Cardiac fibroblast (primary cell): ENCODE measurements around the gene CCDC152.

Experiments
- DNase-seq, 2 donors: peaks; one replicate each; pipeline versions ENCODE4 v3.0.0 to v3.0.0-alpha.2; 2010; ENCODE audit warnings: low read depth in 2 of 2
- H3K4me3 ChIP-seq, 2 donors: replicated peaks in 1 of 2; 1 replicate in 1 of 2; 2 replicates in 1 of 2; pipeline ENCODE4 v1.5.1; 2011; ENCODE audit warnings: low read depth in 2 of 2, low read length in 2 of 2, mild to moderate bottlenecking in 2 of 2, moderate library complexity in 1 of 2
- TF ChIP-seq, protein P1 (sequence below): IDR thresholded peaks from one replicate; pipeline ENCODE4 v1.5.1; 2011; ENCODE audit warnings: low read depth, mild to moderate bottlenecking, low read length, inconsistent platforms

The CCDC152 gene

DNA sequence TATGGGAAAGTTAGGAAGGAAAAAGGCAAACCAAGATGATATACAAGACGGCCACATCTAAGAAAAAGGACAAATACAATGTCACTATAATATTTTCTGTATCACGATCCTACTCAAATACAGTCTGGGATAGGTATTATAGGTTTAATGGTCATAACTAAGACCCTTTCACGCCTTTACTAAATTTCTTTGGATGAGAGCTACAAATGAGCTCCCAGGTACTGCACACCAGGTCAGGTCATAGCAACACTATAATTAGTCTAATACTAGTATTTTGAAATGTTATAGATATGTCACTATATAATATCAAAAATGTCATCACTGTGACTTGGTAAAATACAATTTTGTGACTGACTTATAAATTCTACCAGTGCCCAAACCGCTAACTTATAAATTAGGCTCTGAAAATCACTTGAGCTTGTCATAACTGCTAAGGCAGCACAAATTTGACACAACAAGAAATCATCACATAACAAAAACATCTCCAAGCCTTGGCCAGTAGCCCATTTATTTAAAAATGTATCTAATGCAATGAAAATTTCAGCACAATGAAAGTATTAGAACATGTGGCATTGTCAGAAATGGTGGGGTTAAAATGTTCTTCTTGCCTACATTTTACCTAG, 48.2 kb downstream of the CCDC152 start:
- TF ChIP-seq, protein P1, sequence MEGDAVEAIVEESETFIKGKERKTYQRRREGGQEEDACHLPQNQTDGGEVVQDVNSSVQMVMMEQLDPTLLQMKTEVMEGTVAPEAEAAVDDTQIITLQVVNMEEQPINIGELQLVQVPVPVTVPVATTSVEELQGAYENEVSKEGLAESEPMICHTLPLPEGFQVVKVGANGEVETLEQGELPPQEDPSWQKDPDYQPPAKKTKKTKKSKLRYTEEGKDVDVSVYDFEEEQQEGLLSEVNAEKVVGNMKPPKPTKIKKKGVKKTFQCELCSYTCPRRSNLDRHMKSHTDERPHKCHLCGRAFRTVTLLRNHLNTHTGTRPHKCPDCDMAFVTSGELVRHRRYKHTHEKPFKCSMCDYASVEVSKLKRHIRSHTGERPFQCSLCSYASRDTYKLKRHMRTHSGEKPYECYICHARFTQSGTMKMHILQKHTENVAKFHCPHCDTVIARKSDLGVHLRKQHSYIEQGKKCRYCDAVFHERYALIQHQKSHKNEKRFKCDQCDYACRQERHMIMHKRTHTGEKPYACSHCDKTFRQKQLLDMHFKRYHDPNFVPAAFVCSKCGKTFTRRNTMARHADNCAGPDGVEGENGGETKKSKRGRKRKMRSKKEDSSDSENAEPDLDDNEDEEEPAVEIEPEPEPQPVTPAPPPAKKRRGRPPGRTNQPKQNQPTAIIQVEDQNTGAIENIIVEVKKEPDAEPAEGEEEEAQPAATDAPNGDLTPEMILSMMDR = no peak
- DNase-seq = no peak
- H3K4me3 ChIP-seq = no peak overlapping the region

DNA sequence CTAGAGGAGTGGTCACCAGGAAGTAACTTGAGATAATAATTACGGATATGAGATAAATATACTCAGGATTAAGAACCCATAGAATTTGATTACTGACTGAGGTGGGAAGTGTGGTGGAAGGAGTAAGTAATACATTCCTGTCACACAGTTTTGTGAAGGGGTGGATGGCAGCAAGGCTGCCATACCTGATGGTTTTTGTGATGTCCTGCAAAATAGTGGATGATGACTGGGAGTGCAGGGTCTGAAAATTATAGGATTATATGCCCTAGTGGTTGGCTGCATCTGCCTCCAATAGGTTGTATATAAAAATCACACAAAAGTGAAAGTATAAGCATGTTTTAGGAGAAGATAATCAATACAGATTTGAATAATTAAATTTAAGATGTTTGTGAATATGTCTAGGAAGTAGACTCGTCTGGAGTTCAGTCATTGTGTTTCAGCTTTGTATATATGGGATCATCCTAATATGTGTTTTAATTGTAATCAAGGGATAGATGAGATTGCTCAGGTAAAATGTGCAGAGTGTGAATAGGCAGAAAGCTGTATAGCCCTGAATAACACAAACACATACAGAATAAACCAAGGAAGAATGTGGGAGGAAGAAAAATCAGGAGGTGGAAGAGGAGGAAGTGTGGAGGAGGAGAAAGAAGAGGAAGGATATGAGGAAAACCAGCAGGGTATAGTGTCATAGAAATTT, 49.5 kb downstream of the CCDC152 start:
- TF ChIP-seq, protein P1 = no peak
- DNase-seq = no peak
- H3K4me3 ChIP-seq = no peak overlapping the region

DNA sequence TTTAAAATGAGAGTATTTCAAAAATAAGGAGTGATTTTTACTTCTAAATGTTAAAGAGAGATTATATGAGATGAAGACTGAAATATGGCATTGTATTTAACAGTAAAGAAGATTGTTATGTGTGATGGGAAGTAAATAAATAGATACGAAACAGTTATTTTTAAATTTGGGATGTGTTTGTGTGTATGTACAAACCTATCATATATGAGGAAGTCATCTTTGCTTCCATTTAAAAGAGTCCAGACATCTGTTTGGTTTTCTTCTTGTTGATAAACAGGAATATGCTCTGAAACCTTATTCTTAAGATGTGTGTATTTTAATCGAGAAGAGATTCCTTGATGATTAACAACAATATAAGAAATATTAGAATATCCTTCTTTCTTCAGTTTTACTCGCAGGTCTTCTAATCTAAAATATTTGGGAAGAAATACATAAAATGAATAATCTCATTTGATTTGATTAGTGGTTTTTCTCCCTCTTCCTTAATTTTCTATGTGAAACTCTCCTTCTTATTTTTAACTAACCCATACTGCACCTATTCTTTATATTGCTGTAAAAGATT, 50.2 kb downstream of the CCDC152 start:
- H3K4me3 ChIP-seq = no peak overlapping the region
- TF ChIP-seq, protein P1 = no peak

DNA sequence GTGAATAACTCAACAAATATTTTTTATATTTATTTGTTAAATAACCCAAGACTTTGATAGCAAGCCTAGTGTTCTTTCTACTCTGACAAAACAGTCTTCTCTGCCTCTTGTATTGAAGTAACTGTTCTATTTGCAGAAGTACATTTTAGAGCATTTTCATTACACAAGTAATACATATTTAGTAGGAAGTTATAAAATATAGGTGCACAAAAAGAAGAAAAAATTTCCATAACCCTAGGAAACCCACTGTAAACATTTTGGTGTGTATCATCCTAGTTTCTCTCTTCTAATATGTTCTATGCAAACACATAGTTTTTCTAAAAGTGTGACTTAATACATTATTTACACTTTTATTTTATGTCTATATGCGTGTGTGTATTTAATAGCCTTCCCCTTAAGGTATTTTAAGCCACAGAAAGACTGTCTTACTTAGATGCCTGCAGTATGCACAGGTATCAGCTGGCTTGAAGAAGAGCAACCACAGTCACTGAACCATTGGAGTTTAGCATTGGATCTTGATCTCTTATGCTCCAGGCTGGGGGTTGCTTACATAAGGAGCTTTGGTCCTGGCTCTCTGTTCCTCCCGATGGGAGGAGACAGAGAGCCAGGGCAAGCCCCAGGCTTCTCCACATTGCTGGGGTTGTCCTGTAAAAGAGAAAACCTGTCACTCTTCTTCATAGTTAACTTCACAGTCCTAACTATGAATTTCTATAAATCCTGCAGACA, 51.3 kb downstream of the CCDC152 start:
- no peak overlapping the region for H3K4me3 ChIP-seq
- no peak for DNase-seq
- TF ChIP-seq, protein P1 = no peak

More for the DNA sequence above, 50.2 kb downstream of the CCDC152 start:
- no peak for DNase-seq

DNA sequence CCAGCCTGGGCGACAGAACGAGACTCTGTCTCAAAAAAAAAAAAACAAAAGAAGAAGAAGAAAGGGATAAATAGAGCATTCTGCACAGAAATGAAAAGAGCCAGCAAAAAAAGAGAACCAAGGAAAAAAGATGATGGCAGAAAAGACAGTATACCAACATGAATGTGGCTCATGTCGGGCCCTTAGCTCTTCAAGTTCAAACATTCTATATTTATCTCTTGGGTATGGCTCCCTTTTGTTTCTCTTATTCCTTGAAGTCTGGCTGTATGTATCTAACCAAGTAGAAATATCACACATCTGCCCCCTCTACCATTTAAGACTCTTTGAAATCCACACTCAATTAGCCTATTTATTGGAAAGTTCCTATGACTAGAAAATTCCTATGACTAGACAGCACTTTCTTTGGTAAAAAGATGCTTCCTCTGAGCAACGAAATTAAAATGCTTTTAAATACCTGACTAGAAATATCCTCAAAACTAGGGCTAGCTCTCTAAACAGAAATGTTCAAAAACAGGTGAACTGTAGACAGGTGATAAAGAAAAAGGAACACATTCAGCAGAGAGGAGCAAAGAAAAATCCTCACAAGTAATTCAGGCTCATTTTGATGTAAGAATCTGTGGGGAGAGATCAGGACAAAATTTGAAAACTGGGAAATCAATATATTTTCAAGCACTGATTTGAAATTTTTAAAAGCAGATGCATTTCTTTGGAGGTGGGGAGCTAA, 52.4 kb downstream of the CCDC152 start:
- no peak overlapping the region for H3K4me3 ChIP-seq
- TF ChIP-seq, protein P1 = no peak

More for the DNA sequence above, 52.4 kb downstream of the CCDC152 start:
- DNase-seq = no peak
